ENCODE measurements around the gene LSM10.

The LSM10 gene

DNA sequence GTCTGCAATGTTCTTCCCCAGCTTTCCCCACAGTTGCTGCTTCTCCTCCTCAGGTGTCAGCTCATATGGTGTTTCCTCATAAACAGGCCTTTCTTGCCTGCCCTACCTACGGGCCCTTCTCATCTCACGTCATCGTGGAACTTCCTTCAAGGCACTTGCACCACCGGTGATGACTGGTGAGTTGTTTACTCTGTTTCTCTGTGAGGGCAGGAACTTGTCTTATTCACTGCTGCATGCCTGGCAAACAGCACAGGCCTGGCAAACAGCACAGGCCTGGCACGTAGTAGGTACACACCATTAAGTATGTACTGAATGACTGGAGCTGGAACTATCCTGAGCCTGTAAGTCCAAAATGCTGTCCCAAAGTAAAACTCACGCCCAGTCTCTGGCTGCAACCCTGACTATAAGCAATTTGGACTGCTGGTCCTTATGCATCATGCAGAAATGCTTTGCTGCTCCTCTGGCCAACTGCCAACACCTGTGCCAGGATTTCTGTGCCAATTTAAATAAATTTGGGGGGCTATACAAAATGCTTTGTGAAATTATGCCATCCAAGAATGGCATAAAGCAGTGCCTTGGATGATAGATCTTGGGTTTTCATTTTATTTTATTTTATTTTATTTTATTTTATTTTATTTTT is 37.7 kb downstream of the LSM10 start:
- Histone ChIP-seq H3K27ac (no peak overlapping the region), H3K36me3 (peaks cover 32% of the 10 kb centered on the region), H3K27me3 (ENCODE audit: insufficient read depth, low read depth, severe bottlenecking) (no peaks in the 10 kb centered on the region), H3K4me3 (ENCODE audit: low read depth, low read length) (no peak overlapping the region), H3K9me3 (ENCODE audit: severe bottlenecking) (no peaks in the 10 kb centered on the region)
- TF ChIP-seq, protein P1, sequence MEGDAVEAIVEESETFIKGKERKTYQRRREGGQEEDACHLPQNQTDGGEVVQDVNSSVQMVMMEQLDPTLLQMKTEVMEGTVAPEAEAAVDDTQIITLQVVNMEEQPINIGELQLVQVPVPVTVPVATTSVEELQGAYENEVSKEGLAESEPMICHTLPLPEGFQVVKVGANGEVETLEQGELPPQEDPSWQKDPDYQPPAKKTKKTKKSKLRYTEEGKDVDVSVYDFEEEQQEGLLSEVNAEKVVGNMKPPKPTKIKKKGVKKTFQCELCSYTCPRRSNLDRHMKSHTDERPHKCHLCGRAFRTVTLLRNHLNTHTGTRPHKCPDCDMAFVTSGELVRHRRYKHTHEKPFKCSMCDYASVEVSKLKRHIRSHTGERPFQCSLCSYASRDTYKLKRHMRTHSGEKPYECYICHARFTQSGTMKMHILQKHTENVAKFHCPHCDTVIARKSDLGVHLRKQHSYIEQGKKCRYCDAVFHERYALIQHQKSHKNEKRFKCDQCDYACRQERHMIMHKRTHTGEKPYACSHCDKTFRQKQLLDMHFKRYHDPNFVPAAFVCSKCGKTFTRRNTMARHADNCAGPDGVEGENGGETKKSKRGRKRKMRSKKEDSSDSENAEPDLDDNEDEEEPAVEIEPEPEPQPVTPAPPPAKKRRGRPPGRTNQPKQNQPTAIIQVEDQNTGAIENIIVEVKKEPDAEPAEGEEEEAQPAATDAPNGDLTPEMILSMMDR (IDR thresholded peaks at IDR 0.05; ENCODE audit: low read depth, low read length), result no peak
- no peak for DNase-seq

DNA sequence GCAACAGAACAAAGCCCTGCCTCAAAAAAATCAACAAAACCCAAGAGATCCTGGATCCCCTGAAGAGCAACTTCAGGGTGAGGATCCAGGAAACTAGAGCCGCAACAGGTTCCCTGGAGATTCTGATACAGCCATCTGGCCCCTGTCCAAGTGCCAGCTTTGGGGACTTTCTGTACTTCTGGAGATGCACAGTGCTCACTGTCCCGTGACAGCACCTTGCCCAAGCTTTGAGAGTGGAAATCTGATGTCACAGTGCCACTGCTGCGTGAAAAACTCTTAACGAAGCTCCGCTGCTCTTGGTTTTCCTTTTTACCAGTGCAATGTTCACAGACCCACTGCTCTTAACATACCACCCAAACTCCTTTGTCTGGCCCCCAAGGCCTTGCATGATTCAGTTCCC is 38.3 kb downstream of the LSM10 start:
- H3K27me3 ChIP-seq (ENCODE audit: insufficient read depth, low read depth, severe bottlenecking), result no peaks in the 10 kb centered on the region
- no peaks in the 10 kb centered on the region for H3K9me3 ChIP-seq (ENCODE audit: severe bottlenecking)
- no peak overlapping the region for H3K27ac ChIP-seq
- H3K4me3 ChIP-seq (ENCODE audit: low read depth, low read length), result no peak overlapping the region
- peaks cover 36% of the 10 kb centered on the region for H3K36me3 ChIP-seq
- TF ChIP-seq, protein P1 (IDR thresholded peaks at IDR 0.05; ENCODE audit: low read depth, low read length), result no peak
- DNase-seq, result no peak

DNA sequence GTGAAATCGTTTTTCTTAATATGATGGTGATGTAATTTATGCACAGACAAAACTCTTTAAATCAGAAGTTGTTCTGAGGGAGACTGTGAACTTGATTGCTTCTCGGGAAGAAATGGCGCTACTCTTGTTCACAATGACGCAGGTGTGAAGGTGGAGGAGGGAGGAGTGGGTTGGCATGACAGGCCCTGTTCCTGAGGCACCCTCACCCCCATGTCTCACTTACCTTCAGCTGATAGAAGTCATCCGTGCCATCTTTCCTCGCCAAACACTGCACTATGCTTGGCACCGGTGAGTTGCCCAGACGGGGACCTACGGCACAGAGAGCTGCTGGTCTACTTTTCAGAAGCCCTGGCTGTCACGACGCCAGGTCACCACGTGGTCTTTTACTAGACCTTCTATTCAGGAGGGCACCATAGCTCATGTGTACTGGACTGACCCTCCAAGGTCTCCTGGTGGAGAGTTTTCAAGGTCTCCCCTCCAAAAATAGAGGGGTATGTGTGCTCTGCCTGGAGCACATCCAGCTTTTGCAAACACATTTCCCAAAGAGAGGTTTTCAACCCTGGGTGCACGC is 39.1 kb downstream of the LSM10 start:
- H3K27ac ChIP-seq, result no peak overlapping the region
- no peak for DNase-seq
- H3K27me3 ChIP-seq (ENCODE audit: insufficient read depth, low read depth, severe bottlenecking), result no peaks in the 10 kb centered on the region
- TF ChIP-seq, protein P1 (IDR thresholded peaks at IDR 0.05; ENCODE audit: low read depth, low read length), result no peak
- H3K36me3 ChIP-seq, result peaks cover 42% of the 10 kb centered on the region
- no peaks in the 10 kb centered on the region for H3K9me3 ChIP-seq (ENCODE audit: severe bottlenecking)
- no peak overlapping the region for H3K4me3 ChIP-seq (ENCODE audit: low read depth, low read length)

DNA sequence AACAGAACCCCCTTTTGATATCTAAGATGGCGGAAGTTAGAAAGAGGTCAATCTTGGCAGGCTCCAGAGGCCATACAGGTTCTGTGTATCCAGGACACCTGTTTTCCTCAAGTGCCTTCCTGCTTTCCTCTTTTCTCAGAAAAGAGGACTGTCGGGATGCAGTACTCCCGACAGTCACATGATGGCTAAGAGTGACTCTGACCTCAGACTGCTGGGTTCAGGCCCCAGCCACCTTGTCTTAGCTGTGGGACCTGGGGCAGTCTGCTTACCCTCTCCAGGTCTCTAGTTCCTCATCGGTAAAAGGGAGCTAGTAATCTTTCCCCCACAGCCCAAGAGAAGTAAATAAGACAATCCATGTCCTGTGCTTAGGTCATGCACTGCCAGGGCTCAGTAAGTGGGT is 41.9 kb downstream of the LSM10 start:
- H3K4me3 ChIP-seq (ENCODE audit: low read depth, low read length), result no peak overlapping the region
- no peak overlapping the region for H3K27ac ChIP-seq
- no peaks in the 10 kb centered on the region for H3K9me3 ChIP-seq (ENCODE audit: severe bottlenecking)
- TF ChIP-seq, protein P1 (IDR thresholded peaks at IDR 0.05; ENCODE audit: low read depth, low read length), result 0 out of 2 replicates have a peak, but pooled peaks have one; percentile 7
- H3K36me3 ChIP-seq, result peaks cover 32% of the 10 kb centered on the region
- DNase-seq, result no peak
- no peaks in the 10 kb centered on the region for H3K27me3 ChIP-seq (ENCODE audit: insufficient read depth, low read depth, severe bottlenecking)

DNA sequence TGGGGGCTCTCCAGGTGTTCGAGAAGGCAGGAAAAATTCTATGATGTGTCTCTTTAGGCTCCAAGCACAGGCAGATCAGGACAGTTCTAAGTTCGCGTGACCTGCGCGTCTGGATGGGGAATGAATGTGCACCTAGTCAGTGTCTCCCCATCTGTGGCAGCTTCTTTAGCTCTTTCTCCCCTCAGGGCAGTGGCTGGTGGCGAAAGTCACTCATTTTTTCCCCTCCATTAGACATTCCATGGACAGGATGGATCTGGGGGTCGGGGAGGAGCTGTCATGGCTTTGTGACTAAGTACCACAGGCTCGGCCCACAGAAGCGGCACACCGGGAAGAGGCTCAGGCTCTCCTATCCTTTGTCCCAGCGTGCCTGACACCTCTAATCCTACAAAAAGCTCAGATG is 43.2 kb downstream of the LSM10 start:
- Histone ChIP-seq H3K4me3 (ENCODE audit: low read depth, low read length) (no peak overlapping the region), H3K27ac (no peak overlapping the region), H3K9me3 (ENCODE audit: severe bottlenecking) (no peaks in the 10 kb centered on the region), H3K36me3 (peaks cover 32% of the 10 kb centered on the region), H3K27me3 (ENCODE audit: insufficient read depth, low read depth, severe bottlenecking) (no peaks in the 10 kb centered on the region)
- TF ChIP-seq, protein P1 (IDR thresholded peaks at IDR 0.05; ENCODE audit: low read depth, low read length), result no peak
- DNase-seq, result no peak
